Measurements from ENCODE around the gene MAGED2.

DNA sequence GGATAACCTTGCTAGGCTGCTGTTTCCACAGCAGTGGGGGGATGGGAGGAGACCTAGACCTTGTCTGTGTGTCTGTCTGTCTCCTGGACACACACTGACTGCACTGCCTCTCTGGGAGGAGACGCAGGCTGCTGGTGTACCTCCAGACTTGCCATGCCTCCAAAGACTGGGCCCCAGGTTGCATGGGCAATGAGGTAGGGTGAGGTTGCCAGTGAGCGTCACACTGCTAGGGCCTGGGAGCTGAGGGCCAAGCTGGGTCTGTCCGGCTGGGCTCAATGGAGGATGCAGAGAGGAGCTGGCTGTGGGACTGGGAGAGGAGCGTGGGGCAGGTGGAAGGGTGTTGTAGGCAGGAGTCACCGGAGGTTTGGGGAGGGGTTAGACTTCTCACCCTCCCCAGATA, 16.6 kb downstream of the MAGED2 start:
- no peak for TF ChIP-seq GATA2 (IDR thresholded peaks at IDR 0.05; ENCODE audit: low read depth, low read length)
- TF ChIP-seq GATA3 (IDR thresholded peaks at IDR 0.05; ENCODE audit: low read depth, low read length), result no peak
